Measurements from ENCODE around the gene RASGEF1B. TPM values are rescaled to one million over a fixed set of nuclear protein-coding genes. Genes with fewer than 3 reads are reported as not detected.
"Not testable (repeated sequence)": the region's sequence is repeated elsewhere in the genome, so short reads cannot be mapped to it uniquely, and the experiment has no call there.

Gene RASGEF1B
- polyA plus RNA-seq, 3 donors, result 2.1 to 11.5 (median 10.8) TPM

GRCh38 chr4:81421346-81422218 is 50.1 kb downstream of the RASGEF1B start:
- H3K27ac ChIP-seq (ENCODE audit: low read depth, low read length), result no peak overlapping the region
- 61 to 76% (median 62%) methylated on average over 6 of the region's 6 CpGs for WGBS, 3 donors

GRCh38 chr4:81418572-81418971 is 53.1 kb downstream of the RASGEF1B start:
- no peak overlapping the region for H3K27ac ChIP-seq (ENCODE audit: low read depth, low read length)
- WGBS, 3 donors, result 42 to 53% (median 49%) methylated on average over 1 of the region's 1 CpG

- H3K27ac ChIP-seq (ENCODE audit: low read depth, low read length), result no peak overlapping the region
- WGBS, 3 donors, result 79 to 84% (median 82%) methylated on average over 4 of the region's 4 CpGs
Measured at GRCh38 chr4:81412946-81413495, 58.7 kb downstream of the RASGEF1B start.

GRCh38 chr4:81410680-81411079 is 61.0 kb downstream of the RASGEF1B start:
- no peak overlapping the region for H3K27ac ChIP-seq (ENCODE audit: low read depth, low read length)
- WGBS, 3 donors, result 50 to 65% (median 52%) methylated on average over 2 of the region's 2 CpGs

DNA sequence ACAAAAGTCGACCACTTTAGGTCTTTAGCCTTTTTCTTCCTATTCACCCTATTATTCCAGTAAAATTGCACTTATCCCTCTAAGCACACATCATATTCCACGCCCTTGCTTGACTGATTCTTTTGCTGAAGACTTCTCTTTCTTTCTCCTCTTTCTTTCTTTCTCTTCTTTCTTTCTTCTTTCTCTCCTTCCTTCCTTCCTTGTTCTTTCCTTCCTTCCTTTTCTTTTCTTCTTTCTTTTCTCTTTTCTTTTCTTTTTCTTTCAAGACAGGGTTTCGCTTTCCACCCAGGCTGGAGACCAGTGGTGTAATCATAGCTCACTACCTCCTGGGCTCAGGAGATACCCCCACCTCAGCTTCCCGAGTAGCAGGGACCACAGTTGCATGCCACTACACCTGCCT is 61.9 kb downstream of the RASGEF1B start:
- H3K27ac ChIP-seq (ENCODE audit: low read depth, low read length), result no peak overlapping the region
- WGBS, 3 donors, result 64 to 91% (median 86%) methylated on average over 4 of the region's 4 CpGs

- no peak overlapping the region for H3K27ac ChIP-seq (ENCODE audit: low read depth, low read length)
- WGBS, 3 donors, result 55 to 79% (median 70%) methylated on average over 7 of the region's 7 CpGs
Measured at GRCh38 chr4:81408341-81408740, 63.4 kb downstream of the RASGEF1B start.

GRCh38 chr4:81407726-81408125 is 64.0 kb downstream of the RASGEF1B start:
- WGBS, 3 donors, result 74 to 86% (median 86%) methylated on average over 4 of the region's 4 CpGs
- no peak overlapping the region for H3K27ac ChIP-seq (ENCODE audit: low read depth, low read length)

DNA sequence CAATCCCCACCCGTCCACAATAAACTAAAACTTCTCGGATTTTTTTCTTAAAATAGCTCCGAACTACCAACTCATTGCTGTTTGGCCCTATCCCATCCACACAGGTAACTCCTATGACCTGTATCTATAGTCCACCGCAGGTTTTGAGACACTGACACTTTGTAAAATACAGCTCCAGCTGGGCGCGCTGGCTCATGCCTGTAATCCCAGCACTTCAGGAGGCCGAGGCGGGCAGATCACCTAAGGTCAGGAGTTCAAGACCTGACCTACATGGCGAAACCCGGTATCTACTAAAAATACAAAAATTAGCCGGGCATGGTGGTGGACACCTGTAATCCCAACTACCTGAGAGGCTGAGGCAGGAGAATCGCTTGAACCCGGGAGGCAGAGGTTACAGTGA is 65.2 kb downstream of the RASGEF1B start:
- WGBS, 3 donors, result 71 to 82% (median 81%) methylated on average over 13 of the region's 13 CpGs
- not testable (repeated sequence) for H3K27ac ChIP-seq (ENCODE audit: low read depth, low read length)

DNA sequence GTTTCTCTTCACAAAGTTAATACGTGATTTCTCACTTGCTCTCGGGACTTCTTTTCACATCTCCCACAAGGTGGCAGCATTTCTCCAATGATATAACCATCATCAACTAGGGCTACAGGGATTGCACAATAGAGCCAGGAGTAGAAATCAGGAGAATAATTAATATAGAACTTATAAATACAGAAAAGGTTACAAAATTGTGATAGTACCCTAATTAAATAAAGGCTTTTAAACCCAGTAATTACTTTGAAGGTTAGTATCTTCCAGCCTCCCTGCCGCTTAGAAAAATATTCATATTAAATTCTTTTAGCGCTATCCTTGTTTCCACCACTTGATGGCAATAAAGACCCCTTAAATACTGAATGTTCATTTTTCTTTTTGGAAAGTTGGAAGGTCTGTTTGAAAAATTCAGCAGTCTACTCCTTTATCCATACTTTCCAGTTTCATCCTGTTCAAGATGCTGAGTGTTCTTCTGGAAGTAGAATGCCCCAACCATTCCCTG is 65.8 kb downstream of the RASGEF1B start:
- WGBS, 3 donors, result 0 to 8% (median 1%) methylated on average over 4 of the region's 4 CpGs
- no peak overlapping the region for H3K27ac ChIP-seq (ENCODE audit: low read depth, low read length)

- WGBS, 3 donors, result 66 to 80% (median 74%) methylated on average over 6 of the region's 6 CpGs
- H3K27ac ChIP-seq (ENCODE audit: low read depth, low read length), result no peak overlapping the region
Measured at GRCh38 chr4:81404741-81405140, 67.0 kb downstream of the RASGEF1B start.

GRCh38 chr4:81404294-81404693 is 67.4 kb downstream of the RASGEF1B start:
- H3K27ac ChIP-seq (ENCODE audit: low read depth, low read length), result no peak overlapping the region

GRCh38 chr4:81399306-81400086 is 72.2 kb downstream of the RASGEF1B start:
- H3K27ac ChIP-seq (ENCODE audit: low read depth, low read length), result no peak overlapping the region
- 73 to 77% (median 74%) methylated on average over 7 of the region's 7 CpGs for WGBS, 3 donors

More at GRCh38 chr4:81404294-81404693, 67.4 kb downstream of the RASGEF1B start:
- 71 to 85% (median 76%) methylated on average over 2 of the region's 2 CpGs for WGBS, 3 donors

GRCh38 chr4:81398379-81398778 is 73.3 kb downstream of the RASGEF1B start:
- 89 to 98% (median 92%) methylated on average over 4 of the region's 4 CpGs for WGBS, 3 donors
- H3K27ac ChIP-seq (ENCODE audit: low read depth, low read length), result no peak overlapping the region

DNA sequence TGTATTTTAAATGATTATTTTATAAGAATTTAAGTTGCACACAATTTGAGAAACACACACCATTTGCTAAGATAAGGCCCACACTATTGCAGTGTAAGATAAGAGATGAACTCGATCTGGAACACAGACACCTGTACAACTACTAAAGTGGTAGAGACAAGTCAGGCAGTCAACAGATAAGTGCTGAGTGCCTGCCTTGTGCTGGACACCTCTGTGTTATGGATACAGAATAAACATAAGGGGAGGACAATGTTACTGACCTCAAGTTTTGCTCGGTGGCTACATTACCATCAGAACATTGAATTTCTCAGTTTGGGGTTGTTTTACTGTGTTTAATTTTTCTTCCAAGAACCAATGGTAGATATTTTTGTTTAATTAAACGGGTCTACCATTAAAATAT is 74.1 kb downstream of the RASGEF1B start:
- H3K27ac ChIP-seq (ENCODE audit: low read depth, low read length), result no peak overlapping the region
- WGBS, 3 donors, result 73 to 82% (median 76%) methylated on average over 3 of the region's 3 CpGs

DNA sequence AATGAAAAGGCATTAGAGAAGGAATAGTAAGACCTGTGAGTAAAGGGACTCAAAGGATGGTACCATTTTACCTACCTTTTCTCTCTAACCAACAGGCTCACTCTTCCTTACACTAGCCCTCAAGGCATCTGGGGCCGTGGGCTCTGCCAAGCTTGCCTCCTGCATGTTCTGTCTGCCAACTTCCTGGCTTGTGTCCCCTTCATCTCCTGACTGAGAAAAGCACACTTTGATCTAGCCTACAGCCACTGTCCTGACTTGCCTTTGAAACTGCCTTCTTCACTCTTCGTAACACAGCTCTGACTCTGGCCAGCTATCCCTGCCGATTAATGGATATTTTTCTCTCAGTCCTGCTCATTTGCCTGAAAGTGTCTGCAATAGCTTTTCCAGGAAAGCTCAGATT is 76.5 kb downstream of the RASGEF1B start:
- 88 to 93% (median 93%) methylated on average over 3 of the region's 3 CpGs for WGBS, 3 donors
- H3K27ac ChIP-seq (ENCODE audit: low read depth, low read length), result no peak overlapping the region

- 54 to 70% (median 59%) methylated on average over 3 of the region's 3 CpGs for WGBS, 3 donors
- H3K27ac ChIP-seq (ENCODE audit: low read depth, low read length), result no peak overlapping the region
Measured at GRCh38 chr4:81392164-81392563, 79.5 kb downstream of the RASGEF1B start.

DNA sequence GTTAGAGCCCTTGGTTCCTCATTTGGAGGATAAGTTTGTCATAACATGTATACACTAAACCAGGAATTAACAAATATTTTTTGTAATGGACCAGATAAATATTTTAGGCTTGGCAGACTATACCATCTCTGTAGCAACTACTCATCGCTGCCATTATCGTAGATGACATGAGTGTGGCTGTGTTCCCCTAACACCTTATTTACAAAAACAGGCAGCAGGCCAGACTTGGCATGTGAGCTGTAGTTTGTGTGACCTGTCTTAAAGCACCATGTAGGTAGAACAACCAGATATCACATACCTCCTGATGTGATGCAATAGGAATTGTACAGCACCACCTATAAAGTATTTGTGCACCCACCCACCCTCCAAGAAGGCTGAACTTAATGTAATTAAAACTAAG is 82.0 kb downstream of the RASGEF1B start:
- WGBS, 3 donors, result 95 to 99% (median 98%) methylated on average over 2 of the region's 2 CpGs
- no peak overlapping the region for H3K27ac ChIP-seq (ENCODE audit: low read depth, low read length)

DNA sequence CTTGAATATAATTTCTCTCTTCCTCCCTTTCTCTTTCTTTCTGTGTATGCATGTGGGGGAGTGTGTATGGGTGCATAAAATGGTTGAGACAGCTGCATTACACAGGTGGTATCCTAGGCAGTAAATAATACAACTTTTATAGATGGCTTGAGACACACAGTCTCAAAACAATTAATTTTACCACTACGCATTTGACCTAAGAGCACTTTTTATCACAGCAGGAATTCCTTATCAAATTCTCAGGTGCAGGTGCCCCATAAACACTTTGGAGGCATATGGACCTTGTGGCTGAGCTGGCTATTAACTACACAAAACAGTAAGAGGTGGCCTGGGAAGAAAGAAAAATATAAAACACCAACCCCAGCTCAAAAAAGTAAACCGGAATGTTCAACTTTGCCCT is 91.3 kb downstream of the RASGEF1B start:
- H3K27ac ChIP-seq (ENCODE audit: low read depth, low read length), result no peak overlapping the region
- WGBS, 3 donors, result 38 to 84% (median 81%) methylated on average over 2 of the region's 2 CpGs

DNA sequence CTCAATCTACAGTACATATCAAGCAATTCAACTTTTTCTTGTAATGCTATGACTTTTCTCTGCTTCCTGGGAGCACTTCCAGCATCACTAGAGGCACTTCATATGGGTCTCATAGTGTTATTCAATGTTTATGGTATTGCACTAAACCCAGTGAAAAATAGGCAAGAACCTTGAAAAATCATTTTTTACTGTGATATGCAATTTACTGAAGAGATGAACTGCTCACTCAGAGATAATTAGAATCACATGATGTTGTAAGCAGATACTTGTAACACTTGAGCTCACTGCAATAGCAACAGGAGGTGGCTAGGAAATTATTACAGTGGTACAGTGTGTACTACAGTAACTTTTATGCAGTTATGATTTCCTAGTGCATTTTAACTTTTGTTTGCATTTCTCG is 93.3 kb downstream of the RASGEF1B start:
- H3K27ac ChIP-seq (ENCODE audit: low read depth, low read length), result no peak overlapping the region
- WGBS, 3 donors, result 87 to 95% (median 94%) methylated on average over 1 of the region's 1 CpG

Measured in adipose tissue (tissue), 3 donors.